ENCODE data around the gene DOCK1. TPM values are rescaled to one million over a fixed set of nuclear protein-coding genes. Genes with fewer than 3 reads are reported as not detected.

Gene DOCK1
- total RNA-seq, 4 donors from 2014 or later, result 60.6 to 136 (median 92.7) TPM

- Histone ChIP-seq H3K4me1 (no peaks in the 10 kb centered on the region), H3K4me3 (no peak overlapping the region), H3K27ac (no peak overlapping the region), H3K9me3 (no peaks in the 10 kb centered on the region), H3K36me3 (peaks cover 29% of the 10 kb centered on the region), H3K27me3 (no peaks in the 10 kb centered on the region)
- 91% methylated on average over 9 of the region's 9 CpGs for WGBS
- DNase-seq (ENCODE audit: low spot score in 2 of 2), result no peak
- TF ChIP-seq POLR2A (IDR thresholded peaks at IDR 0.05) (no peak), POLR2AphosphoS5 (IDR thresholded peaks at IDR 0.05) (no peak), CTCF (IDR thresholded peaks at IDR 0.05) (no peak), EP300 (IDR thresholded peaks at IDR 0.05) (no peak)
Observed at GRCh38 chr10:127358337-127358736, 453.1 kb downstream of the DOCK1 start.

DNA sequence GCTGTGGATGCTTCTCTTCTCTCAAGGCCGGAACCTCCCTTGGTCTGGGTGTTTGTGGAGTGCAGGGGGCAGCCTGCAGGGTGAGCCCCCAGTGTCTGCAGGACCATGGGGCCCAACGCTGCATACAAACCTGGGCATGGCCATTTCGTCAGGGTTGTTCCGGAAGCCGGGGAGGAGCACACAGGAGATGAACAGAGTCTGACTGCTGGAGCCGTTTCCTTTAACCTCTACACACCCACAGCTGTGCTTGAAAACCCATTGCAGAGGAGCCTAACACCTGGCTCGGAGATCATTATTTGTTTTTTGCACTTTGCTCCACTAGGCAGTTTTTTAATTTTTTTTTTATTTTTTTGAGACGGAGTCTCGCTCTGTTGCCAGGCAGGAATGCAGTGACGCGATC is 458.8 kb downstream of the DOCK1 start:
- 95% methylated on average over 11 of the region's 11 CpGs for WGBS

GRCh38 chr10:127368101-127368500 is 462.9 kb downstream of the DOCK1 start:
- Histone ChIP-seq H3K27ac (no peak overlapping the region), H3K36me3 (peaks cover 37% of the 10 kb centered on the region), H3K4me3 (no peak overlapping the region), H3K4me1 (no peaks in the 10 kb centered on the region), H3K9me3 (no peaks in the 10 kb centered on the region), H3K27me3 (no peaks in the 10 kb centered on the region)
- 83% methylated on average over 5 of the region's 5 CpGs for WGBS
- TF ChIP-seq EP300 (IDR thresholded peaks at IDR 0.05), result no peak
- DNase-seq (ENCODE audit: low spot score in 2 of 2), result no peak

More for the DNA sequence above, 458.8 kb downstream of the DOCK1 start:
- no peak overlapping the region for H3K4me3 ChIP-seq
- H3K4me1 ChIP-seq, result no peaks in the 10 kb centered on the region
- no peak overlapping the region for H3K27ac ChIP-seq
- H3K9me3 ChIP-seq, result no peaks in the 10 kb centered on the region
- DNase-seq (ENCODE audit: low spot score in 2 of 2), result no peak
- TF ChIP-seq EP300 (IDR thresholded peaks at IDR 0.05) (no peak), CTCF (IDR thresholded peaks at IDR 0.05) (no peak), POLR2AphosphoS5 (IDR thresholded peaks at IDR 0.05) (no peak), POLR2A (IDR thresholded peaks at IDR 0.05) (no peak)
- no peaks in the 10 kb centered on the region for H3K27me3 ChIP-seq
- peaks cover 40% of the 10 kb centered on the region for H3K36me3 ChIP-seq

DNA sequence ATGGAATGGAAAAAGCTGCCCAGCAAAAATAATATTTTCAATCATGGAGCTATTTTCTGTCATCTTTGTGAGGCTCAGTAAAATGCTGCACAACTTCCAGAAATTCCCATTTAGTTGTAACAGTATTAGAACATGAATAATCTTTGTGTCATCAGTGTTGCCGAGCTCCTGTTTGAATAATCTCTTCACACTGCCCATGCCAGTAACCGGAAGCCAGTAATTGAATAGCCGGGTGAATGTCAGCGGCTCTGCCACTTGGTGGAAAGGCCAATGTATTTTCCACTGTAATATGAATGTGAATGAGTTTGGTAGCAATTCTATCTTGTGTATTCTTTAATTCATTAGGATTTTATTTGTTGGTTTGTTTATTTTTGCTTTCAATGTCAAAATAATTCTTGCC is 463.7 kb downstream of the DOCK1 start:
- WGBS, result 68% methylated on average over 4 of the region's 4 CpGs
- no peak for DNase-seq (ENCODE audit: low spot score in 2 of 2)

GRCh38 chr10:127370601-127371000 is 465.4 kb downstream of the DOCK1 start:
- Histone ChIP-seq H3K27me3 (no peaks in the 10 kb centered on the region), H3K4me3 (no peak overlapping the region), H3K27ac (no peak overlapping the region), H3K4me1 (no peaks in the 10 kb centered on the region), H3K36me3 (peaks cover 39% of the 10 kb centered on the region), H3K9me3 (no peaks in the 10 kb centered on the region)
- no peak for TF ChIP-seq POLR2AphosphoS5 (IDR thresholded peaks at IDR 0.05)
- no peak for TF ChIP-seq EP300 (IDR thresholded peaks at IDR 0.05)
- TF ChIP-seq CTCF (IDR thresholded peaks at IDR 0.05), result no peak
- no peak for TF ChIP-seq POLR2A (IDR thresholded peaks at IDR 0.05)
- DNase-seq (ENCODE audit: low spot score in 2 of 2), result no peak
- WGBS, result 89% methylated on average over 7 of the region's 7 CpGs

More for the DNA sequence above, 463.7 kb downstream of the DOCK1 start:
- Histone ChIP-seq H3K36me3 (peaks cover 30% of the 10 kb centered on the region), H3K27me3 (no peaks in the 10 kb centered on the region), H3K4me3 (no peak overlapping the region), H3K27ac (no peak overlapping the region), H3K9me3 (no peaks in the 10 kb centered on the region), H3K4me1 (no peaks in the 10 kb centered on the region)
- TF ChIP-seq POLR2A (IDR thresholded peaks at IDR 0.05) (no peak), EP300 (IDR thresholded peaks at IDR 0.05) (no peak), POLR2AphosphoS5 (IDR thresholded peaks at IDR 0.05) (no peak), CTCF (IDR thresholded peaks at IDR 0.05) (no peak)

DNA sequence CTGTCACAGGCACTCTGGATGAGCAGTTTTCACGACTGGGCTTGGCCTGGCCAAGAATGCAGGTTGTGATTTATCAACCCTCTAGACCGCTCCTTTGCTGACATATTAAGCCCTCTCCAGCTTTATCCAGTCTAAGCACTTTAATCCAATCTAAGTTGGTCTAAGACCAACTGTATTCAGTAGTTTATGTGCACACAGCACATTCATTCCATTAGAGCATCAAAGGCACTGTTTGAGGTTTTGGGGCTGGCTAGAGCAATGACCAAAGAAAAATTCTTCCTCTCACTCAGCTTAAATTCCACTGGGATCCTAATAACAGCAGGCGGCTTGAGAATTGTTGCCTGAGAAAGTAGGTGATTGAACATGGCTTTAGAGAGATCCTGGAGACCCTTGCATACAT is 467.1 kb downstream of the DOCK1 start:
- no peak overlapping the region for H3K4me3 ChIP-seq
- H3K4me1 ChIP-seq, result no peaks in the 10 kb centered on the region
- H3K36me3 ChIP-seq, result peaks cover 35% of the 10 kb centered on the region
- TF ChIP-seq CTCF (IDR thresholded peaks at IDR 0.05) (no peak), EP300 (IDR thresholded peaks at IDR 0.05) (no peak), POLR2AphosphoS5 (IDR thresholded peaks at IDR 0.05) (no peak), POLR2A (IDR thresholded peaks at IDR 0.05) (no peak)
- H3K9me3 ChIP-seq, result no peaks in the 10 kb centered on the region
- H3K27ac ChIP-seq, result no peak overlapping the region
- H3K27me3 ChIP-seq, result no peaks in the 10 kb centered on the region
- DNase-seq (ENCODE audit: low spot score in 2 of 2), result no peak
- WGBS, result 93% methylated on average over 3 of the region's 3 CpGs
